ENCODE data around the gene COA1.
"Not testable (repeated sequence)": the region's sequence is repeated elsewhere in the genome, so short reads cannot be mapped to it uniquely, and the experiment has no call there.

Gene COA1, protein sequence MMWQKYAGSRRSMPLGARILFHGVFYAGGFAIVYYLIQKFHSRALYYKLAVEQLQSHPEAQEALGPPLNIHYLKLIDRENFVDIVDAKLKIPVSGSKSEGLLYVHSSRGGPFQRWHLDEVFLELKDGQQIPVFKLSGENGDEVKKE

DNA sequence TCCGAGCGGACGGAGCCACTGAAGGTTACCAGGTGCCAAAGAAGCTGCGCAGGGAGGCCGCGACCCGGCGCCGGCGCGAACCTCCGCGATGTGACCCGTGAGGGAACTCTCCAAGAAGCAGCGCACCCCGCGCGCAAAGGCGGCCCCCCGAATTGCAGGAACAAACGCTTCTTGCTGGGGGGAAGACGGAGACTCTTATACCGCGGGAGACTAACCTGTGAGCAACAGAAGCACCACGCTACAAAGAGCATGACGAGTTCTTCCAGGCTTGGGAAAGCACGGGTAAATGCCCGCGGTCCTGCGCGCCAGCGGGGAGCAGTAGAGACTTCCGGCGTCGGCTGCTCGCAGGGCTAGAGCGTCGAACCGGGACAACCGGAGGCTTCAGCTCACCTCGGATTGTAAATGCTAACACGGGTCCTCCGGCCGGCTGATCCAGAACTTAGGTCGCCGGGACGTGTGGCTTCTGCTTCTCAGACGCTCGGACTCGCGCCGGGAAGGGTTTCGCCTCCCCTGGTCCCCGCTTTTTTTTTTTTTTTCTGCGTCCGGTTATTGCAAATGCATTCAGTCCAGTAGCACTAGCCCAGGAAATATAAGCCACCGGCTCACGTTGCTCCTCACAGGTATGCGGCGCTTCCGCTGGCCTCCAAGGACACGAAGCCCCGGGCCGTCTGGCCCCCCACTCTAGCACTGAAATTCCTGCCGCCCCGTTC, at the start of gene COA1:
Gene COA1 (minus strand): TSS at position 310 of the 710 bp plus-strand sequence. CDS start 80,909 bp downstream, outside the sequence.
- DNase-seq (ENCODE audit: low read depth in 2 of 2) = peak; percentile 69 to 71

GRCh38 chr7:43778293-43779044, 49.1 kb upstream of the COA1 start:
- DNase-seq (ENCODE audit: low read depth in 2 of 2) = not testable (repeated sequence)

GRCh38 chr7:43775255-43775654, 45.9 kb upstream of the COA1 start:
- DNase-seq (ENCODE audit: low read depth in 2 of 2) = not testable (repeated sequence)

DNA sequence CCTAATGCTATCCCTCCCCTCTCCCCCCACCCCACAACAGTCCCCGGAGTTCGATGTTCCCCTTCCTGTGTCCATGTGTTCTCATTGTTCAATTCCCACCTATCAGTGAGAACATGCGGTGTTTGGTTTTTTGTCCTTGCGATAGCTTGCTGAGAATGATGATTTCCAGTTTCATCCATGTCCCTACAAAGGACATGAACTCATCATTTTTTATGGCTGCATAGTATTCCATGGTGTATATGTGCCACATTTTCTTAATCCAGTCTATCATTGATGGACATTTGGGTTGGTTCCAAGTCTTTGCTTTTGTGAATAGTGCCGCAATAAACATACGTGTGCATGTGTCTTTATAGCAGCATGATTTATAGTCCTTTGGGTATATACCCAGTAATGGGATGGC, 43.9 kb upstream of the COA1 start:
- DNase-seq (ENCODE audit: low read depth in 2 of 2) = not testable (repeated sequence)

GRCh38 chr7:43771573-43771972, 42.2 kb upstream of the COA1 start:
- DNase-seq (ENCODE audit: low read depth in 2 of 2) = no peak

- DNase-seq (ENCODE audit: low read depth in 2 of 2) = no peak
These were observed 41.8 kb upstream of the COA1 start for GRCh38 chr7:43771128-43771527.

DNA sequence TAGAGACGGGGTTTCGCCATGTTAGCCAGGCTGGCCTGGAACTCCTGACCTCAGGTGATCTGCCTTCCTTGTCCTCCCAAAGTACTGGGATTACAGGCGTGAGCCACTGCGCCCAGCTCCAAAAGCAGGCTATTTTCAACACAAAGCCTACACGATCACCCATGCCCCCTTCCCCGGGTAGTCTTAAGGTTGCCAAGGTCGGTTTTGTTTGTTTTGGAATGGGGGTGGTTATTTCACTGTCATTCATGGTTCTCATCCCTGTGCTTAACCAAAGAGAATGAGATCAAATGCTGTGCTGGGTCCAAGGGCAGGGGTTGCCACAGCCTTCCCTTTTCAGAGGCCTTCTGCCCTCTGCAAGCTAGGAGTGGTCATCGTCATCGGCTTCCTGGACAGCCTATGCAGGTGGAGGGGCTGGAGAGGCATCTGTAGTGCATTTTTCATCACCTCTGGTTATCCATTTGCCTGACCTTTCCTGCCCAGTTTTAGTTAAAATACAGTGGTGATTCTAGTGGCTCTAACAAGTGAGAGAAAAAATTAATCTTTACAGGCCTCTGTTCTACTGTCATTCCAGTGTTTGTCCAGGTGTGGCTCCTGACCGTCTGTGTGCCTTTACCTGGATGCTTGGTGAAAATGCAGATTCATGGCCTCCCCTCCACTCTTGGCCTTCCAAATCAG, 40.6 kb upstream of the COA1 start:
- DNase-seq (ENCODE audit: low read depth in 2 of 2) = no peak

- no peak for DNase-seq (ENCODE audit: low read depth in 2 of 2)
These were observed 40.0 kb upstream of the COA1 start for GRCh38 chr7:43769281-43769680.

DNA sequence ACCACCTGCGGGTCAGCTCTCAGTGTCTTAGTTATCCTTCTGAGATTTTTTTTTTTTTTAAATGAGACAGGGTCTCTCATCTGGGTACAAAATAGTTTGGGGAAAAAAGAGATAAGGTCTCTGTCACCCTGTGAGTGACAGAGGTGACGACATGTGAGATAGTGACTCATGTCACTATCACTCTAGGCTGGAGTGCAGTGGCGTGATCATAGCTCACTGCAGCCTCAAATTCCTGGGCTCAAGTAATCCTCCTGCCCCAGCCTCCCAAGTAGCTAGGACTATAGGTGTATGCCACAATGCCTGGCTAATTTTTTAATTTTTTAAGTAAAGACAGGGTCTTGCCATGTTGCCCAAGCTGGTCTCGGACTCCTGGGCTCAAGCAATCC, 39.6 kb upstream of the COA1 start:
- DNase-seq (ENCODE audit: low read depth in 2 of 2) = no peak

DNA sequence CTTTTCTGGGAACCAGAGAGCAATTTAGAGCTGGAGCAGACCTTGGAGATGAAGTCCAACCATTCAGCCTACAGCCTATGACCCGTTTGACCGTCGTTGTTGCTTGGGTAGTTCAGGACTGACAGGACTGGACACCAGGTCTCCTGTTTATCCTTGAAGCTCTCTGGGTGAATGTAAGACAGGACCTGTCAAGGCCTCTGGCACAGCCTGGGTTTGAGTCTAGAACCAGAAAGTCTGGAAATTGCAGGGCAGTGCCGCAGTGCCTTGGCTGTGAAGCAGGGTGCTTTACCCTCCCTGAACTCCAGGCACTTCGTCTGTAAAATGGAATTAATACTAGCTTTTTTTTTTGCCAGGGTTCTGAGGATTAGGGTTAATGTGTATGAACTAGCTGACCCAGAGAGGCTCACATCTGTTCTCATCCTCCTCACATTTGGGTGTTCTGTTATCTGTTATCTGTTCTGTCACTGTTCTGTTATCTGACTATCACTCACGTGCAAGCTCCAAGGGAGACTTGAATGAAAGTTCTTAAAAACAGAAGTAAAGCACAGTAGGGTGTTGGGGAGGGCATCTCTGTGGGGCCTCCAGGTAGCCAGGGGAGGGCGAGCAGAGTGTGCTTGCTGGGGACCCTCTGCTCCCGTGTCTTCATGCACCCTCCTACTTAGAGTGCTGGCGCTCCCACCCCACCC, 39.0 kb upstream of the COA1 start:
- no peak for DNase-seq (ENCODE audit: low read depth in 2 of 2)

GRCh38 chr7:43767311-43767710, 38.0 kb upstream of the COA1 start:
- no peak for DNase-seq (ENCODE audit: low read depth in 2 of 2)

GRCh38 chr7:43766564-43766963, 37.2 kb upstream of the COA1 start:
- DNase-seq (ENCODE audit: low read depth in 2 of 2) = no peak

- DNase-seq (ENCODE audit: low read depth in 2 of 2) = no peak
These were observed 35.6 kb upstream of the COA1 start for GRCh38 chr7:43764807-43765491.

DNA sequence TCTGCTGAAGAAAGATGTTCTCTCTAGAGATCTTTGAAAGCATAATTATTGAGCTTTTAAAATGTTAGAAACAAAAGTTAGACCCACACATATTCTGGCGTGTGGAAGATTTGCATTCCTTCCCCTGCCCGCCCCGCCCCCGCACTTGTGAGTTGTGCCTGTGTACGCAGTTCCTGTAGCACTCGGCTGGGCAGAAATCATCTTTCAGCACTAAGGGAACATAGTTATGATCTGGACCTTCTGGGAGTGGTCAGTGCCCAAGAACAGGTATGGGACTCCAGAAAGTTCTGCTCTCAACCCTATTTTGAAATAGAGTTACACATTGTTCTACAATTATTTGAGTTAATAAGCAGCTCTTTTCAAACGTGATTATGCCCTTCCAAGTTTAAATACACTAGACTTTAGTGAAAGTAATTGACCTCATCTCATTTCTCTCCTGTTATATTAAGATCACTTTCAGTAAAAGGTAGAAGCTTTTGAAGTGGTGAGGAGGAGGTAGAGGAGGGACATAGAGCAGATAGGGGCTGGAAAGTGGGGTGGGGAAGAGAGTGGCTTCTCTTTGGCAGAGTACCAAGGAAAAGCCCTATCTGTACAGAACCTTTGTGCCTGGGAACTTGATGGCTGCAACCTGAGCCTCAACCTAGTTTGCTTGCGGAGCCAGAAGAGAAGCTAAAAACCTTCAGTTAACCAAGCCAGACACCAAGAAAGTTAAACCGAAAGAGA, 34.9 kb upstream of the COA1 start:
- peak; percentile 34 to 47 for DNase-seq (ENCODE audit: low read depth in 2 of 2)

GRCh38 chr7:43763183-43763582, 33.9 kb upstream of the COA1 start:
- DNase-seq (ENCODE audit: low read depth in 2 of 2) = no peak

DNA sequence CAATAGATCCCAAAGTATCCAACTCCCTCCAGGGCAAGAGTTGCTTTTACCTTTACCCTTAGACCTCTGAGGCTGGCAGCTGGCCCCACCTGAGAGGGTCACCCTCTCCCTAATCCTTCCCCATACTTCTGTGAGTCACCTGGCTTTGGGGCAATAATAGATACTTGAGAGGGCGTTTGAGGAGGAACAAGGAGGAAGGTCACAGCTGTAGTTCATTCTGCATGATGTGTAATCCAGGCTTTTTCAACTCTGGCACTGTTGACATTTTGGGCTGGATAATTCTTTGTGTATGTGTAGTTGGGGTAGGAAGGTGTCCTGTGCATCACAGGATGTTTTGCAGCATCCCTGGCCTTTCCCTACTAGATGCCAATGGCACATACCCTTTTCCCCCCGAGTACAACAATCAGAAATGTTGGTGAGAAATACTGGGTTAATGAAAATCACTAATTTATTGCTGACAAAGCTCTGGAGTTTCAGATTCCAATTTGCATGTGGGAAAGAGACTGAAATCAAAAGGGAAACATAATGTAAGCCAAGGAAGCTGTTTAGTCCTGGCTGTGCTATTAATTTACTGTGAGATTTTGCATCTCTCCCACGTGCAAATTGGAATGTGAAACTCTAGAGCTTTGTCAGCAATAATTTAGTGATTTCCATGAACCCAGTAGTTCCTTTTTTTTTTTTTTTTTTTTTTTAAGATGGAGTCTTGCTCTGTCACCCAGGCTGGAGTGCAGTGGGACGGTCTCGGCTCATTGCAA, 32.8 kb upstream of the COA1 start:
- DNase-seq (ENCODE audit: low read depth in 2 of 2) = no peak

GRCh38 chr7:43761382-43761781, 32.1 kb upstream of the COA1 start:
- DNase-seq (ENCODE audit: low read depth in 2 of 2) = no peak

GRCh38 chr7:43760861-43761260, 31.5 kb upstream of the COA1 start:
- no peak for DNase-seq (ENCODE audit: low read depth in 2 of 2)

DNA sequence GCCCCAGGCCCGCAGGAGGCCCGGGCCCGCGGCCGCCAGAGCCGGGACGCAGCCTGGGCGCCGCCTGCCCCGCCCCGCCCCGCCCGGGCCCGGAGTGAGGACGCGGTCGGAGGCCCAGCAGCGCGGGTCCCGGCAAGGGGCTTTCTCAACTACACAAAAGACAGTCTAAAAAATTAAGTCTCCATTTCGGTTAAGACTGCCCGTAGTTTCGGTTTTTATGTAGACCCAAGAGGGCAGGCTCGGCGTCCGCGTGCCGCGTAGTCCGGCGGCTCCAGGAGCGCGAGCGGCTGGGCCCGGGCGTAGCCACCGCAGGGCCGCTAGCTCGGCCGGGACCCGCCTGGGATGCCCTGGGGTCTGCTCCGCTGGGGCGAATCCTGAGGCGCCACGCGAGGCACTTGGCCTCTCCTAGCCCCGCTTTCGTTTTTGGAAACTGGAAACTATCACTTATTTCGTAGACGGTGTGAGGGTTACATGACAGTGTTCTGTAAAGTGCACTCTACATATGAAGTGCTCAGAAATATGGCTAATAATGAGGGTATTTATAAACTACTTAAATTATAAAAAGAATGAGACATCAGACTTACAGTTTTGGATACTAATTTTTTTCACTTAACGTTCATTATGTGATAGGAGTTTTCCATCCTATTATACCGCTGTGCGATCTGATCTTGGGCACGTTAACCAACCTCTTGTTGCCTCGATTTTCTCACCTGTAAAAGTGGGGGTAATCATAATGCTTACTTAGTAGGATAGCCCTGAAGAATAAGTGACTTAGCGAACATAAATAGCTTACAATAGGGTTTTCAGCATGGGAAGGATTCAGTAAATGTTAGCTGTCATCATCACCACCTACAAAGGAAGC, 29.7 kb upstream of the COA1 start:
- peak; percentile 32 to 43 for DNase-seq (ENCODE audit: low read depth in 2 of 2)
